Colonic mucosa (tissue), 4 donors: ENCODE measurements around the gene GTF3C1. TPM values are rescaled to one million over a fixed set of nuclear protein-coding genes. Genes with fewer than 3 reads are reported as not detected.

Experiments
- DNase-seq: peaks from one replicate; pipeline ENCODE4 v3.0.0-alpha.2; 2020
- H3K27ac ChIP-seq: fragments of 200-600 bp; one replicate; pipeline ENCODE4 v1.8.0; 2021
- H3K27me3 ChIP-seq: fragments of 200-600 bp; one replicate; pipeline ENCODE4 v1.8.0; 2021
- H3K36me3 ChIP-seq: fragments of 200-600 bp; one replicate; pipeline ENCODE4 v1.8.0; 2021
- H3K4me1 ChIP-seq: fragments of 200-600 bp; one replicate; pipeline ENCODE4 v1.8.0; 2021; ENCODE audit warnings: mild to moderate bottlenecking
- H3K4me3 ChIP-seq: fragments of 200-600 bp; one replicate; pipeline ENCODE4 v1.8.0; 2021
- H3K9ac ChIP-seq, 2 donors: one replicate each; pipeline ENCODE4 v1.7.0; 2013; ENCODE audit warnings: control low read depth in 2 of 2, low read depth in 2 of 2, low read length in 2 of 2
- H3K9me3 ChIP-seq: fragments of 200-600 bp; one replicate; pipeline ENCODE4 v1.8.0; 2021
- intact Hi-C: fragments of 100-400 bp; cut with DNase I; formaldehyde crosslinking; loops from one replicate; pipeline ENCODE4 v1.14.1; 2022
- total RNA-seq, 2 donors: library from RNA; stranded (reverse); fragmentation: NEBNext Ultra II Directional in 1 of 2; extraction: Animal tissue kit (Norgen Biotek cat#: 25700) in 1 of 2; gene quantifications; one replicate each; pipeline ENCODE4 v1.2.1, GENCODE V29; 2021
- TF ChIP-seq, protein P1 (sequence below): fragments of 200-600 bp; IDR thresholded peaks from one replicate; pipeline ENCODE4 v1.8.0; 2022; ENCODE audit warnings: antibody characterized with exemption, mild to moderate bottlenecking
- donor health status: healthy.
- donor health status: DM: no; HTN: no; CAD: no.
- donor health status: DM: no; HTN: no; CAD: no.

The GTF3C1 gene
- total RNA-seq, 2 donors from 2014 or later, result 40.1 to 67.8 TPM

GRCh38 chr16:27470567-27471431 is 78.9 kb downstream of the GTF3C1 start:
- Histone ChIP-seq H3K4me1 (no peaks in the 10 kb centered on the region), H3K9ac (no peak overlapping the region), H3K4me3 (no peak overlapping the region), H3K36me3 (peaks cover 32% of the 10 kb centered on the region), H3K27me3 (no peaks in the 10 kb centered on the region), H3K9me3 (no peaks in the 10 kb centered on the region), H3K27ac (no peak overlapping the region)
- intact Hi-C loops, result no loop called here
- no peak for DNase-seq
- TF ChIP-seq, protein P1, sequence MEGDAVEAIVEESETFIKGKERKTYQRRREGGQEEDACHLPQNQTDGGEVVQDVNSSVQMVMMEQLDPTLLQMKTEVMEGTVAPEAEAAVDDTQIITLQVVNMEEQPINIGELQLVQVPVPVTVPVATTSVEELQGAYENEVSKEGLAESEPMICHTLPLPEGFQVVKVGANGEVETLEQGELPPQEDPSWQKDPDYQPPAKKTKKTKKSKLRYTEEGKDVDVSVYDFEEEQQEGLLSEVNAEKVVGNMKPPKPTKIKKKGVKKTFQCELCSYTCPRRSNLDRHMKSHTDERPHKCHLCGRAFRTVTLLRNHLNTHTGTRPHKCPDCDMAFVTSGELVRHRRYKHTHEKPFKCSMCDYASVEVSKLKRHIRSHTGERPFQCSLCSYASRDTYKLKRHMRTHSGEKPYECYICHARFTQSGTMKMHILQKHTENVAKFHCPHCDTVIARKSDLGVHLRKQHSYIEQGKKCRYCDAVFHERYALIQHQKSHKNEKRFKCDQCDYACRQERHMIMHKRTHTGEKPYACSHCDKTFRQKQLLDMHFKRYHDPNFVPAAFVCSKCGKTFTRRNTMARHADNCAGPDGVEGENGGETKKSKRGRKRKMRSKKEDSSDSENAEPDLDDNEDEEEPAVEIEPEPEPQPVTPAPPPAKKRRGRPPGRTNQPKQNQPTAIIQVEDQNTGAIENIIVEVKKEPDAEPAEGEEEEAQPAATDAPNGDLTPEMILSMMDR, result no peak

DNA sequence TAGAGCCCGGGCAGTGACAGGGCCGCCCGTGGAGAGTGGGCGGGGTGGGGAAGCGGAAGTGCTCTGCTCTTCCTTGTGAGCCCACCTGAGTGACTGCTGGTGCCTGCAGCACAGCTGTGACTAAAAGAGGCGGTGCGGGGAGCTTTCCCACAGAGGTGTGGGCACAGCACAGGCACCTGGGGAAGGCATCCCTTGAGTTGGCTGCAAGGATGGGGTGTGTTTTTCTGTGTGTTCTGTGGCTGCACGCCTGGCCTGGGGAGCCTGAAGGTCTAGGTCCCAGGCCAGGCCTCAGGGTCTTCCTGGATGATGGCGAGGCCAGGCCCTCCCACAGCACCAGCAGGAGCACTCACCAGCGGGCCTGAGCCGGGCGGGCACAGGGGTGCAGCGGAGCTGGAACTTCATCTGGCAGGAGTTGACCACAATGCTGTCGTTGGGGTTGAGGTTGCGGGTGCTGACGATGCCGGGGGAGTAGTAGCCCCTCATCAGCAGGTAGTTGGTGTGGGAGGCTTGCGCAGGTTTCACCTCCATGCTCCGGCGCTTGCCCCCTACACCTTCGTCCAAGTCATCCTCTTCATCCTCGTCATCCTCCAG is 80.7 kb downstream of the GTF3C1 start:
- Histone ChIP-seq H3K9me3 (no peaks in the 10 kb centered on the region), H3K9ac (no peak overlapping the region), H3K4me3 (no peak overlapping the region), H3K4me1 (no peaks in the 10 kb centered on the region), H3K27ac (no peak overlapping the region), H3K36me3 (peaks cover 32% of the 10 kb centered on the region), H3K27me3 (no peaks in the 10 kb centered on the region)
- intact Hi-C loops, result no loop called here
- TF ChIP-seq, protein P1, result no peak
- DNase-seq, result no peak

DNA sequence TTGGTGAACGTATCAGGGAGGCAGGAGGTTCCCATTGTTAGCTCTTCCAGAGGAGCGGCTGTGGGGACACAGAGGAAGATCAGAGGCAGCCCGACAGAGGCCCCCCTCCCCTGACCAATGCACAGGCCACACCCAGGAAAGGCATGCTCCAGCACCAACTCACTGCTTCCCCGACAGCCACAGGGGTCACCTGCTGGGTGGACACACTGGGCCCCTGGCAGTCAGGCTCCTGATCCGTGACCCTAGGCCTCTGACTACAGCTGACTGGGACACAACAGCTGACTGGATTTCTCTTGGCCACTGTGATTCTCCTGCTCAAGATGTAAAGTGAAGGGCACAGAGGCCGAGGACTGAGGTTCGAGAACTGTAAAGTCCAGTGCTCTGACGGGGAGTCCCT is 84.2 kb downstream of the GTF3C1 start:
- Histone ChIP-seq H3K27me3 (no peaks in the 10 kb centered on the region), H3K27ac (no peak overlapping the region), H3K9me3 (no peaks in the 10 kb centered on the region), H3K36me3 (peaks cover 17% of the 10 kb centered on the region), H3K4me1 (no peaks in the 10 kb centered on the region), H3K9ac (no peak overlapping the region), H3K4me3 (no peak overlapping the region)
- no peak for DNase-seq
- TF ChIP-seq, protein P1, result no peak
- intact Hi-C loops, result no loop called here

- H3K9me3 ChIP-seq, result no peaks in the 10 kb centered on the region
- no peak for DNase-seq
These were observed 84.9 kb downstream of the GTF3C1 start for GRCh38 chr16:27464626-27465482.

More at GRCh38 chr16:27464626-27465482, 84.9 kb downstream of the GTF3C1 start:
- TF ChIP-seq, protein P1, result no peak
- no peak overlapping the region for H3K27ac ChIP-seq
- intact Hi-C loops, result no loop called here
- H3K4me3 ChIP-seq, result no peak overlapping the region
- peaks cover 17% of the 10 kb centered on the region for H3K36me3 ChIP-seq
- H3K9ac ChIP-seq, result no peak overlapping the region
- H3K27me3 ChIP-seq, result no peaks in the 10 kb centered on the region
- H3K4me1 ChIP-seq, result no peaks in the 10 kb centered on the region
